ENCODE results near the gene CASZ1. TPM values are rescaled to one million over a fixed set of nuclear protein-coding genes. Genes with fewer than 3 reads are reported as not detected.

Gene CASZ1
- total RNA-seq, 6 experiments from 2014 or later, result 0.14 to 0.67 (median 0.43) TPM

GRCh38 chr1:10825592-10825991, 29.1 kb upstream of the CASZ1 start:
- no peak for DNase-seq
- TF ChIP-seq CTCF (IDR thresholded peaks at IDR 0.05), result no peak
- Mint-ChIP-seq H3K4me1 (ENCODE audit: low read depth) (peaks cover 19% of the 10 kb centered on the region), H3K9me3 (no peaks in the 10 kb centered on the region), H3K27me3 (ENCODE audit: insufficient read depth) (peaks cover 40% of the 10 kb centered on the region), H3K36me3 (ENCODE audit: low read depth) (no peaks in the 10 kb centered on the region), H3K27ac (no peak overlapping the region), H3K4me3 (no peak overlapping the region)

GRCh38 chr1:10824821-10825540, 28.5 kb upstream of the CASZ1 start:
- Mint-ChIP-seq H3K9me3 (no peaks in the 10 kb centered on the region), H3K4me3 (0 out of 2 replicates have a peak overlapping the region, but pooled peaks have one; percentile 36), H3K27ac (no peak overlapping the region), H3K36me3 (ENCODE audit: low read depth) (no peaks in the 10 kb centered on the region), H3K27me3 (ENCODE audit: insufficient read depth) (peaks cover 40% of the 10 kb centered on the region), H3K4me1 (ENCODE audit: low read depth) (peaks cover 15% of the 10 kb centered on the region)
- DNase-seq, result peak; percentile 51
- no peak for TF ChIP-seq CTCF (IDR thresholded peaks at IDR 0.05)

GRCh38 chr1:10823000-10823401, 26.6 kb upstream of the CASZ1 start:
- no peak overlapping the region for H3K4me3 Mint-ChIP-seq
- TF ChIP-seq CTCF (IDR thresholded peaks at IDR 0.05), result no peak
- no peaks in the 10 kb centered on the region for H3K36me3 Mint-ChIP-seq (ENCODE audit: low read depth)
- peaks cover 35% of the 10 kb centered on the region for H3K27me3 Mint-ChIP-seq (ENCODE audit: insufficient read depth)
- DNase-seq, result no peak
- no peak overlapping the region for H3K27ac Mint-ChIP-seq
- H3K9me3 Mint-ChIP-seq, result no peaks in the 10 kb centered on the region
- H3K4me1 Mint-ChIP-seq (ENCODE audit: low read depth), result peaks cover 15% of the 10 kb centered on the region

GRCh38 chr1:10821388-10821787, 24.9 kb upstream of the CASZ1 start:
- H3K27me3 Mint-ChIP-seq (ENCODE audit: insufficient read depth), result peaks cover 38% of the 10 kb centered on the region
- no peaks in the 10 kb centered on the region for H3K36me3 Mint-ChIP-seq (ENCODE audit: low read depth)
- H3K9me3 Mint-ChIP-seq, result no peaks in the 10 kb centered on the region
- DNase-seq, result no peak
- no peak for TF ChIP-seq CTCF (IDR thresholded peaks at IDR 0.05)
- peaks cover 15% of the 10 kb centered on the region for H3K4me1 Mint-ChIP-seq (ENCODE audit: low read depth)
- no peak overlapping the region for H3K4me3 Mint-ChIP-seq
- no peak overlapping the region for H3K27ac Mint-ChIP-seq

- H3K4me1 Mint-ChIP-seq (ENCODE audit: low read depth), result peaks cover 15% of the 10 kb centered on the region
- no peaks in the 10 kb centered on the region for H3K9me3 Mint-ChIP-seq
- no peak overlapping the region for H3K27ac Mint-ChIP-seq
- H3K27me3 Mint-ChIP-seq (ENCODE audit: insufficient read depth), result peaks cover 43% of the 10 kb centered on the region
- DNase-seq, result no peak
- H3K36me3 Mint-ChIP-seq (ENCODE audit: low read depth), result no peaks in the 10 kb centered on the region
- H3K4me3 Mint-ChIP-seq, result no peak overlapping the region
- TF ChIP-seq CTCF (IDR thresholded peaks at IDR 0.05), result no peak
These were observed 24.0 kb upstream of the CASZ1 start for GRCh38 chr1:10820422-10820821.
